ENCODE measurements around the gene DICER1.

GRCh38 chr14:95165517-95165916 lies 8.2 kb upstream of the DICER1 start:
- TF ChIP-seq CTCF (IDR thresholded peaks at IDR 0.05) (no peak), EP300 (IDR thresholded peaks at IDR 0.05) (no peak), POLR2A (IDR thresholded peaks at IDR 0.05) (no peak)
